Keratinocyte (primary cell): ENCODE data around the gene LENG8. TPM values are rescaled to one million over a fixed set of nuclear protein-coding genes. Genes with fewer than 3 reads are reported as not detected.

Experiments used
- DNase-seq: peaks from one replicate; pipeline ENCODE4 v3.0.0-alpha.2; 2011; ENCODE audit warnings: low read depth, missing footprints, low spot score
- FAIRE-seq: peaks from 2 replicates; lab custom pipeline; 2011; peaks lifted over from hg19 to GRCh38; lab: Jason Lieb, UNC
- H2AFZ ChIP-seq: 2 replicates; pipeline ENCODE4 v1.6.0; 2012; ENCODE audit warnings: low read length, control low read depth, inconsistent platforms; ENCODE audit not compliant: control insufficient read depth
- H3K27ac ChIP-seq: 2 replicates; pipeline ENCODE4 v1.5.1; 2011; ENCODE audit warnings: low read length; ENCODE audit not compliant: control insufficient read depth, insufficient read depth
- H3K27me3 ChIP-seq: 3 replicates; pipeline ENCODE4 v1.6.0; 2011; ENCODE audit warnings: low read length; ENCODE audit not compliant: control insufficient read depth, insufficient read depth; ENCODE audit errors: extremely low read depth
- H3K36me3 ChIP-seq, 2 experiments: 2 replicates in 1 of 2; 3 replicates in 1 of 2; pipeline ENCODE4 v1.5.1; 2011; ENCODE audit warnings: low read length in 2 of 2, mild to moderate bottlenecking in 1 of 2; ENCODE audit not compliant: control insufficient read depth in 2 of 2, insufficient read depth in 2 of 2; ENCODE audit errors: extremely low read depth in 1 of 2
- H3K4me1 ChIP-seq: 3 replicates; pipeline ENCODE4 v1.5.1; 2011; ENCODE audit warnings: low read length; ENCODE audit not compliant: control insufficient read depth, insufficient read depth; ENCODE audit errors: extremely low read depth
- H3K4me2 ChIP-seq: 3 replicates; pipeline ENCODE4 v1.6.0; 2011; ENCODE audit warnings: low read depth, low read length; ENCODE audit not compliant: control insufficient read depth, insufficient read depth; ENCODE audit errors: extremely low read depth
- H3K4me3 ChIP-seq, 3 experiments: fragments of 200-600 bp in 1 of 3; sonication (generic) in 1 of 3; 2 replicates in 2 of 3; 3 replicates in 1 of 3; pipeline ENCODE4 v1.5.1; 2011 to 2016; ENCODE audit warnings: low read length in 3 of 3, mild to moderate bottlenecking in 3 of 3, control low read depth in 2 of 3, inconsistent platforms in 1 of 3, low read depth in 1 of 3, mixed read lengths in 1 of 3, mixed run types in 1 of 3, moderate library complexity in 1 of 3; ENCODE audit not compliant: control insufficient read depth in 2 of 3, insufficient read depth in 2 of 3; ENCODE audit errors: extremely low read depth in 1 of 3
- H3K79me2 ChIP-seq: 2 replicates; pipeline ENCODE4 v1.6.0; 2012; ENCODE audit warnings: low read length; ENCODE audit not compliant: control insufficient read depth, insufficient read depth
- H3K9ac ChIP-seq: 3 replicates; pipeline ENCODE4 v1.6.0; 2011; ENCODE audit warnings: low read length; ENCODE audit not compliant: control insufficient read depth, insufficient read depth; ENCODE audit errors: extremely low read depth
- H3K9me1 ChIP-seq: 3 replicates; pipeline ENCODE4 v1.6.0; 2011; ENCODE audit warnings: low read length; ENCODE audit not compliant: control insufficient read depth, insufficient read depth; ENCODE audit errors: extremely low read depth
- H3K9me3 ChIP-seq: 2 replicates; pipeline ENCODE4 v1.5.1; 2012; ENCODE audit warnings: low read depth, low read length; ENCODE audit not compliant: control insufficient read depth
- H4K20me1 ChIP-seq: 3 replicates; pipeline ENCODE4 v1.6.0; 2011; ENCODE audit warnings: low read length; ENCODE audit not compliant: control insufficient read depth, insufficient read depth; ENCODE audit errors: extremely low read depth
- CTCF ChIP-seq, 3 experiments: IDR thresholded peaks in 1 of 3; conservative IDR thresholded peaks in 1 of 3; optimal IDR thresholded peaks in 1 of 3; 2 replicates in 2 of 3; 3 replicates in 1 of 3; pipeline versions ENCODE3 to v1.5.1; 2011; ENCODE audit warnings: low read length in 3 of 3, mild to moderate bottlenecking in 3 of 3, moderate library complexity in 2 of 3, control low read depth in 1 of 3, inconsistent platforms in 1 of 3; ENCODE audit not compliant: insufficient read depth in 2 of 3; ENCODE audit errors: extremely low read depth in 1 of 3
- EZH2 ChIP-seq: IDR thresholded peaks from one replicate; pipeline ENCODE4 v1.6.1; 2012; ENCODE audit warnings: inconsistent platforms, mild to moderate bottlenecking, low read length, moderate library complexity
- dilution Hi-C: fragments of 300-500 bp; cut with MboI; formaldehyde crosslinking; loops from one replicate; pipeline ENCODE4 v1.7.0; 2020; ENCODE audit warnings: low sequenced_read_pairs; ENCODE audit not compliant: extremely low pct_ligation_motif_present
- polyA plus RNA-seq, 5 experiments: library from polyadenylated mRNA; depleted of rRNA in 3 of 5; stranded (reverse) in 3 of 5; stranded (forward) in 1 of 5; unstranded in 1 of 5; fragments of >200 nt; gene quantifications; 1 replicate in 1 of 5; 2 replicates in 3 of 5; 3 replicates in 1 of 5; pipeline versions ENCODE4 v1.2.1 to v1.2.3, GENCODE V29; 2011 to 2012; ENCODE audit warnings: missing spikeins in 2 of 5, low read depth in 1 of 5, low replicate concordance in 1 of 5

The LENG8 gene
- polyA plus RNA-seq, 1 donor (not counting 4 experiments of a cell fraction or from before 2014, with no cell fraction given): 29.4 TPM

GRCh38 chr19:54448040-54448773 is 792 bp upstream of the LENG8 start:
- Histone ChIP-seq H3K4me2 (peak overlapping the region; percentile 95), H3K27me3 (no peaks in the 10 kb centered on the region), H3K36me3 (peaks cover 19 to 29% of the 10 kb centered on the region in 2 experiments), H3K9me1 (peaks cover 2% of the 10 kb centered on the region), H3K27ac (peak overlapping the region; percentile 97), H3K79me2 (peaks cover 65% of the 10 kb centered on the region), H4K20me1 (peaks cover 16% of the 10 kb centered on the region), H3K4me3 (peak overlapping the region; percentile 91 to 99 (median 96)), H2AFZ (peak overlapping the region; percentile 86), H3K4me1 (peaks cover 27% of the 10 kb centered on the region), H3K9me3 (no peaks in the 10 kb centered on the region), H3K9ac (peak overlapping the region; percentile 96)
- no peak for FAIRE-seq
- dilution Hi-C loops: no loop called here
- DNase-seq: no peak
- TF ChIP-seq CTCF (optimal IDR thresholded peaks at IDR 0.05 in 1 of 3, IDR thresholded peaks at IDR 0.05 in 1 of 3, conservative IDR thresholded peaks at IDR 0.05 in 1 of 3; ENCODE audit: extremely low read depth in 1 of 3, insufficient read depth in 2 of 3, low read length in 3 of 3): no peak

GRCh38 chr19:54449701-54450069 is 686 bp downstream of the LENG8 start:
- Histone ChIP-seq H4K20me1 (peaks cover 19% of the 10 kb centered on the region), H3K27ac (peak overlapping the region; percentile 97), H3K4me1 (peaks cover 27% of the 10 kb centered on the region), H3K9ac (peak overlapping the region; percentile 96), H2AFZ (no peak overlapping the region), H3K4me3 (peak overlapping the region; percentile 91 to 99 (median 96)), H3K9me3 (no peaks in the 10 kb centered on the region), H3K9me1 (peaks cover 2% of the 10 kb centered on the region), H3K27me3 (no peaks in the 10 kb centered on the region), H3K4me2 (peak overlapping the region; percentile 88), H3K79me2 (peaks cover 80% of the 10 kb centered on the region), H3K36me3 (peaks cover 32 to 40% of the 10 kb centered on the region in 2 experiments)
- no peak for DNase-seq
- no peak for FAIRE-seq
- TF ChIP-seq EZH2: no peak
- no peak for TF ChIP-seq CTCF (optimal IDR thresholded peaks at IDR 0.05 in 1 of 3, IDR thresholded peaks at IDR 0.05 in 1 of 3, conservative IDR thresholded peaks at IDR 0.05 in 1 of 3; ENCODE audit: extremely low read depth in 1 of 3, insufficient read depth in 2 of 3, low read length in 3 of 3)
- dilution Hi-C loops: no loop called here
